Stimulated activated CD4-positive, alpha-beta T cell treated with anti-CD3 and anti-CD28 coated beads, Interleukin-12 subunit alpha, Interleukin-12 subunit beta, amount 100 ng/mL, for 48 hours (primary cell): Measurements from ENCODE around the gene BTF3L4.

ENCODE experiments used
- DNase-seq, 3 donors: peaks; one replicate each; pipeline ENCODE4 v3.0.0-alpha.2; 2020; ENCODE audit warnings: low read depth in 2 of 3, low spot score in 1 of 3

Gene BTF3L4

GRCh38 chr1:52122384-52122783 lies 66.3 kb downstream of the BTF3L4 start:
- DNase-seq, result no peak

GRCh38 chr1:52123622-52124021 lies 67.5 kb downstream of the BTF3L4 start:
- no peak for DNase-seq

GRCh38 chr1:52125736-52126359 lies 69.8 kb downstream of the BTF3L4 start:
- DNase-seq, result no peak

- peak in 1 of 3 donors; percentile 4 for DNase-seq
Measured at GRCh38 chr1:52127181-52128180, 71.4 kb downstream of the BTF3L4 start.

GRCh38 chr1:52139817-52140540 lies 83.9 kb downstream of the BTF3L4 start:
- peak in 1 of 3 donors; percentile 32 for DNase-seq
